Neural progenitor cell (in vitro differentiated cells): ENCODE measurements around the gene TXLNB.

ENCODE experiments used
- CTCF ChIP-seq: fragments of 200-600 bp; sonication (generic); IDR thresholded peaks from 2 replicates; pipeline ENCODE4 v1.5.1; 2017; ENCODE audit warnings: antibody characterized with exemption, mild to moderate bottlenecking
- EZH2 ChIP-seq: fragments of 200-600 bp; sonication (generic); IDR thresholded peaks from 2 replicates; pipeline ENCODE4 v1.6.1; 2017; ENCODE audit warnings: antibody characterized with exemption, mild to moderate bottlenecking, moderate library complexity
- EZH2phosphoT487 ChIP-seq: fragments of 200-600 bp; sonication (generic); IDR thresholded peaks from 2 replicates; pipeline ENCODE4 v1.6.1; 2017; ENCODE audit warnings: antibody characterized with exemption

- TF ChIP-seq CTCF: no peak
- no peak for TF ChIP-seq EZH2
- no peak for TF ChIP-seq EZH2phosphoT487
These were observed 49.1 kb downstream of the TXLNB start for GRCh38 chr6:139242457-139243240.
